ENCODE measurements around the gene TFDP3. TPM values are rescaled to one million over a fixed set of nuclear protein-coding genes. Genes with fewer than 3 reads are reported as not detected.
A peak's percentile ranks its signal among the peaks of the same experiment; 100 is the strongest.

TFDP3 gene
- total RNA-seq, 1 experiment from 2014 or later = not detected

DNA sequence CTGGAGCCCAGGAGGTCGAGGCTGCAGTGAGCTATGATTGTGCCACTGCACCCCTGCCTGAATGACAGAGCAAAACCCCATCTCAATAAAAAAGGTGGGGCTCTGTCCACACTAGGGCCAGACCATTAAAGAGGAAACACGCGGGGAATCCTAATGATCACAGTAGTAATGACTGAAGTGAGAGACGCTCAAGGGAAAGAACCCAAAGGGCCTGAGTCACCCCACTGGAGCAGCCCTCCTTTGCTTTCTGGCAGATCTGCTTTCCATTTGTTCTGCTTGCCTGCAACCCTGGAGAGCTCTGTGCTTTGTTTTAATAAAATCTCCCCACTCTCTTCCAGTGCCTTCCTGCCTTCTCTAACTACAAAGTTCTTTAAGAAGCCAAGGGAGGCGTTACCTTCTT is 5.0 kb downstream of the TFDP3 start:
- Histone ChIP-seq H3K9ac (ENCODE audit: low read length) (no peak overlapping the region), H3K4me3 (ENCODE audit: low read length) (no peak overlapping the region), H3K27me3 (ENCODE audit: low read length) (no peaks in the 10 kb centered on the region), H3K79me2 (ENCODE audit: low read length) (no peaks in the 10 kb centered on the region), H3K4me2 (ENCODE audit: low read length) (no peak overlapping the region), H3K36me3 (ENCODE audit: low read depth, low read length) (no peaks in the 10 kb centered on the region), H4K20me1 (ENCODE audit: low read length) (no peaks in the 10 kb centered on the region), H2AFZ (ENCODE audit: low read length) (no peak overlapping the region), H3K27ac (ENCODE audit: low read length) (no peak overlapping the region), H3K9me3 (ENCODE audit: low read length) (no peaks in the 10 kb centered on the region), H3K9me2 (replicated peaks; ENCODE audit: low read length) (no peaks in the 10 kb centered on the region), H3F3A (ENCODE audit: low read length, unreplicated experiment) (no peaks in the 10 kb centered on the region), H3K4me1 (ENCODE audit: insufficient read depth, low read length) (no peaks in the 10 kb centered on the region)
- BruUV-seq (replicated peaks) = no TSS peak
- DNase-seq (no peak), ATAC-seq (no peak)
- intact Hi-C loops (cut with micrococcal nuclease) = no loop called here
- no peak for TF ChIP-seq CTCF (conservative IDR thresholded peaks at IDR 0.05; ENCODE audit: low read depth, low read length)
- TF ChIP-seq EZH2 (IDR thresholded peaks at IDR 0.05; ENCODE audit: low read length, unreplicated experiment) = no peak
- TF ChIP-seq EZH2phosphoT487 (IDR thresholded peaks at IDR 0.05; ENCODE audit: borderline replicate concordance, low read length) = no peak
- ChIA-PET CTCF (no interaction called here), POLR2A (ENCODE audit: unreplicated experiment) (no interaction called here)

DNA sequence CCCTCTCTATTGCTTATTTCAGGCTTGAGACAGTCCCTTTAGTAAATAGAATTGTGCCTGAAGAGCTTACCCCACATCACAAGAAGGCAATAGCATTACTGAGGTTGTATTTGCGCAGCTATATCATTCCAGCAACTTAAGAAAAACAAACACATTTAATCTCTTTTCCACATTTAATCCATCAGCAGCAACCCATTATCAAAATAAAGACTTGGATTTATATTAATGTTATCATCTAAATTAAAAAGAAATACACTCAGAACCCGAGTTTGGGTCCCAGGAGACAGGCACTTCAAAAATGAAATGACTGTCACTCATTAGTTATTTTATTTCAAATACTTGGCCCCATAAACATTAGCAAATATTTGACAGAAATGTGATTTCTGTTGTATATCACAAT is 10.4 kb downstream of the TFDP3 start:
- H3F3A ChIP-seq (ENCODE audit: low read length, unreplicated experiment) = no peaks in the 10 kb centered on the region
- H3K36me3 ChIP-seq (ENCODE audit: low read depth, low read length) = no peaks in the 10 kb centered on the region
- intact Hi-C loops (cut with micrococcal nuclease) = no loop called here
- H3K9me2 ChIP-seq (replicated peaks; ENCODE audit: low read length) = no peaks in the 10 kb centered on the region
- no peak overlapping the region for H3K27ac ChIP-seq (ENCODE audit: low read length)
- no peaks in the 10 kb centered on the region for H3K4me1 ChIP-seq (ENCODE audit: insufficient read depth, low read length)
- TF ChIP-seq CTCF (conservative IDR thresholded peaks at IDR 0.05; ENCODE audit: low read depth, low read length) (no peak), EZH2 (IDR thresholded peaks at IDR 0.05; ENCODE audit: low read length, unreplicated experiment) (no peak)
- CTCF ChIA-PET = no interaction called here
- POLR2A ChIA-PET (ENCODE audit: unreplicated experiment) = no interaction called here
- DNase-seq (no peak), ATAC-seq (no peak)
- H3K4me2 ChIP-seq (ENCODE audit: low read length) = no peak overlapping the region
- no TSS peak for BruUV-seq (replicated peaks)
- no peaks in the 10 kb centered on the region for H3K79me2 ChIP-seq (ENCODE audit: low read length)
- H3K9me3 ChIP-seq (ENCODE audit: low read length) = no peaks in the 10 kb centered on the region
- H3K4me3 ChIP-seq (ENCODE audit: low read length) = no peak overlapping the region
- H3K27me3 ChIP-seq (ENCODE audit: low read length) = no peaks in the 10 kb centered on the region
- no peaks in the 10 kb centered on the region for H4K20me1 ChIP-seq (ENCODE audit: low read length)
- no peak overlapping the region for H2AFZ ChIP-seq (ENCODE audit: low read length)
- no peak overlapping the region for H3K9ac ChIP-seq (ENCODE audit: low read length)

DNA sequence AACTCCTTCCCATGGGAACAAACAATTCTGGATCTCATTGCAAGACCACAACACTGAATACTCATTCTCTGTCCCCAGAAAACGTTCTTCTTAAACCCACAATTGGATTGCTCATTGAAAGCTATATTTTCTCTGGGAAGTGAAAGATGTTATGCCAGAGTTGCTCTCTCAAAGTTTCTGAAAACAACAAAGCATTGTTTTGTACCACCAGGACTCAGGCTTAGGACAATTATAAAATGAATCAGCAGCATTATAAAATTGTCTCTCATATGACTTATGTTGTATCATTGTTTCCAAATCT is 26.5 kb downstream of the TFDP3 start:
- peak; percentile 51 for DNase-seq
- Histone ChIP-seq H3K9me3 (ENCODE audit: low read length) (no peaks in the 10 kb centered on the region), H3K9me2 (replicated peaks; ENCODE audit: low read length) (no peaks in the 10 kb centered on the region), H3K9ac (ENCODE audit: low read length) (peak overlapping the region; percentile 68; the same call in 1 of the 2 replicates), H3K4me2 (ENCODE audit: low read length) (peak overlapping the region; percentile 24), H4K20me1 (ENCODE audit: low read length) (no peaks in the 10 kb centered on the region), H3K4me1 (ENCODE audit: insufficient read depth, low read length) (peaks cover 19% of the 10 kb centered on the region), H2AFZ (ENCODE audit: low read length) (peak overlapping the region; percentile 43; the same call in 1 of the 2 replicates), H3F3A (ENCODE audit: low read length, unreplicated experiment) (no peaks in the 10 kb centered on the region), H3K27ac (ENCODE audit: low read length) (peak overlapping the region; percentile 92), H3K4me3 (ENCODE audit: low read length) (no peak overlapping the region), H3K27me3 (ENCODE audit: low read length) (no peaks in the 10 kb centered on the region), H3K79me2 (ENCODE audit: low read length) (no peaks in the 10 kb centered on the region), H3K36me3 (ENCODE audit: low read depth, low read length) (no peaks in the 10 kb centered on the region)
- ChIA-PET POLR2A (ENCODE audit: unreplicated experiment) (no interaction called here), CTCF (no interaction called here)
- no peak for TF ChIP-seq EZH2phosphoT487 (IDR thresholded peaks at IDR 0.05; ENCODE audit: borderline replicate concordance, low read length)
- intact Hi-C loops (cut with micrococcal nuclease) = loop anchor here (5.0 kb wide), 1 partner anchor 106 kb away; no protein-coding TSS in a partner anchor
- no TSS peak for BruUV-seq (replicated peaks)
- peak; percentile 83 for ATAC-seq
